ENCODE data around the gene NUTM2D.
"Not testable (repeated sequence)": the region's sequence is repeated elsewhere in the genome, so short reads cannot be mapped to it uniquely, and the experiment has no call there.

Gene NUTM2D

GRCh38 chr10:87383149-87383857 is 25.8 kb downstream of the NUTM2D start:
- not testable (repeated sequence) for DNase-seq

GRCh38 chr10:87384283-87384682 is 26.7 kb downstream of the NUTM2D start:
- not testable (repeated sequence) for DNase-seq

- not testable (repeated sequence) for DNase-seq
These were observed 28.3 kb downstream of the NUTM2D start for GRCh38 chr10:87385762-87386360.

GRCh38 chr10:87391360-87391759 is 33.8 kb downstream of the NUTM2D start:
- DNase-seq, result not testable (repeated sequence)

- not testable (repeated sequence) for DNase-seq
These were observed 38.7 kb downstream of the NUTM2D start for GRCh38 chr10:87396206-87396605.

- DNase-seq, result not testable (repeated sequence)
These were observed 40.9 kb downstream of the NUTM2D start for GRCh38 chr10:87398436-87398835.

GRCh38 chr10:87407516-87408467 is 50.2 kb downstream of the NUTM2D start:
- DNase-seq, result not testable (repeated sequence)

GRCh38 chr10:87413921-87414320 is 56.4 kb downstream of the NUTM2D start:
- DNase-seq, result not testable (repeated sequence)

Data from activated CD4-positive, alpha-beta T cell treated with anti-CD3 and anti-CD28 coated beads, Interleukin-10, Interleukin-2, amounts not matched to agents 100 ng/mL and 50 ng/mL, durations not matched to agents 16 hours and 8 hours (primary cell).